ENCODE results near the gene IL1R2.

IL1R2 gene

DNA sequence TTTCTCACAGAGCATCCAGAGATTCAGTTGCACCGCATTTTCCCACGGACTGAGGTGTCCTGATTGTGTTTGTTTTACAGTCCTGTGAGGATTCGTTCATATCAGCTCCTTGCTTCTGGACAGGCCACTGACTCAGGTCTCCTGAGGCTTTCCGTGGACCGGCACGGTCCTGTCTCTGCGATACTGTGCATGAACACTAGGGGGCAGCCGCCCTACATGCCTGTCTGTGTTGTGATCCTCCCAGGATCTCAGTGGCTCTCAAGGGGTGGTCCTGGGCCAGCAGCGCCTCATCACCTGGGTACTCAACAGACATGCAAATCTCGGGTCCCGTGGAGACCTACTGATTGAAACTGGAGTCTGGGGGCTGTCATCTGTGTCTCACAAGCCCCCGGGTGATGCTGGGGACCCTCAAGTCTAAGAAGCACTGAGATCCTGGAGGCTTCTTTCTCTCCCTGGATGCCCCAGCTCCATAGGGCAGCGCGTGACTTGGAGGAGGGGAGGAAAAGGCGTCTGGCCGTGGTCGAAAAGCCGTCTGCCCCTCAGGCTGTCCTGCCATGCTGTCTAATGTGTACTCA is 28.9 kb downstream of the IL1R2 start:
- DNase-seq (ENCODE audit: low read depth, low spot score), result peak; percentile 71

DNA sequence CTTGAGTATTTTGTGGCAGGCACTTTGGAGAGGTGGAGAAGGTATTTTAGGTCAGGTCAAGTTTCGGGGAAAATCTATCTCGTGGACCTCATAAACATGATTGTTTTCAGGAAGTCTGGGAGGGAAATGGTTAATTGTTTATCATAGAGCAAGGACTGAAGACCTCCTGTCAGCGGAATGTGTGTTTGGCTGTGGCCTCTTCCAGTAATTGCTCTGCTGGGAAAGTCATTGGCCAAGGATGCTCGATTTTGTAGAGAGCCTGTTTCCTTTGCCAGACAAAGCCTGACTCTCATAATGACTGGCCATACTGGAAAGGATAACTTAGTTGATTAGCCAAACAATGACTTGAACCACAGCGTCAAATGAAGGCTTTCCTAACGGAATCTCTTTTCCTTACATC is 30.0 kb downstream of the IL1R2 start:
- no peak for DNase-seq (ENCODE audit: low read depth, low spot score)

- DNase-seq (ENCODE audit: low read depth, low spot score), result no peak
These were observed 31.3 kb downstream of the IL1R2 start for GRCh38 chr2:102022884-102023539.

GRCh38 chr2:102024410-102024809 is 32.6 kb downstream of the IL1R2 start:
- DNase-seq (ENCODE audit: low read depth, low spot score), result no peak

- no peak for DNase-seq (ENCODE audit: low read depth, low spot score)
These were observed 33.3 kb downstream of the IL1R2 start for GRCh38 chr2:102025016-102025501.

DNA sequence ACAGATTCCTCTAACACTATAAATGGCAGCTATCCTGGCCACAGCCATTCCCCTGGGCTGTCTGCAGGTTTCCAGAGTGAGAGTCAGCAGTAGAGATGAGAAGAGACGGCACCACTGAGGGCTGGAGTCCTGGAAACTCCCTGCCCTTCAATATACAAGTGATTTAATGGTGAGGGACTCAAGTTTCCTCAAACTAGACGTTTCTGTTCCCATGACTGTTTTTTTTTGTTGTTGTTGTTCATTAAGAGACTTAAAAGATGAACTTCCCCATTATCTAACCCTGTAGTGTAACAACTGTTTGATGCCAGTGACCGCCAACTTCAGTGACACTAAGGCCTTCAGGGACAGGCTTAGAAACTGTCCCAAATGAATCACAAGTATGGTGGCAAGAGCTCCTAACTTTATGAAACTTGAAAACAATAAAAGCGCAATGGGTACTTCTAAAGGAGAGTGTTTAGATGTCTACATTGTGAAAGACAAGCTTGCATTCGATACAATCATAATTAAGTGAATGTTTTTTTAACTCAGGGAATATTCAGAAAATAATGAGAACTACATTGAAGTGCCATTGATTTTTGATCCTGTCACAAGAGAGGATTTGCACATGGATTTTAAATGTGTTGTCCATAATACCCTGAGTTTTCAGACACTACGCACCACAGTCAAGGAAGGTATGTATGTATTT is 34.0 kb downstream of the IL1R2 start:
- no peak for DNase-seq (ENCODE audit: low read depth, low spot score)

DNA sequence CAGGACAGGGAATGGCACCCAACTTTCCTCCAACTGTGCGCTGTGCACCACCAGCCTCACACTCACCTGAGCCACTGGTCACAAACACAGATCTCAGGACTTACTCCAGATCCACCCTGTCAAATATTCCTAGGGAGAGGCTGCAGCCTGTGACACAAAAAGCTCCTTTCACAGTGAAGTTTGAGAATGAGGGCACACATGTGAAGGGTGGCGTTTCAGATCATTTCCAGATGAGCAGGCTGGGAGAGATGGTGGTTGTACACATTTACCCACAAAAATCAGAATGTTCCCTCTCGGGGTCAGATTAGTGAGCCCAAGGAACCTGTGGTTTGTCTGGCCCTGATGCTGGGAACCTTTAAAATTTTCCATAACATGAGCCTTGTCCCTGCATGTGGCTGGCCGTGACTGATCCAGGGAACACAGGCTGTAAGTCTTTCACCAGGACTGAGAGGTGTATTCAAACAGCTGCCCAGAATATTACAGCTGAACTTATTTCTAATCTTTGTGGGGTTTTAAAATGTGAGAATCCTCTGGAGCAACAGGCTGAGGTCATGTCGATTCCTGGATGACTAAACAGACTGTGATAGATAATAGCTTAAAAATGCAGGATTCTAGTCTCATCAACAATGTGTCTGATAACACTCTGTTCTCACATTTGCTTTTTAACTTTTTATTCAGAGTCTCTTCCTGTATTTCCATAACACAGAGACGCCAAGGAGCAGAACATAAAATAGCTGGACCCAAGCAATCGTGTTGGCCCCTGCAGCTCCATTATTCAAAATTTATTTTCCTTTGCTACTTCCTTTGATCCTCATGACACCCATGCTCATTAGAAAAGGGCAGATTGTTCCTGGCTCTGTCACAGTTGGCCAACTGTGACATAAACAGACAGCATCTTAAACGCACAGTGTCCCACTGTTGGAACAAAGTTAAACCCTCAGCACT is 35.5 kb downstream of the IL1R2 start:
- DNase-seq (ENCODE audit: low read depth, low spot score), result no peak

DNA sequence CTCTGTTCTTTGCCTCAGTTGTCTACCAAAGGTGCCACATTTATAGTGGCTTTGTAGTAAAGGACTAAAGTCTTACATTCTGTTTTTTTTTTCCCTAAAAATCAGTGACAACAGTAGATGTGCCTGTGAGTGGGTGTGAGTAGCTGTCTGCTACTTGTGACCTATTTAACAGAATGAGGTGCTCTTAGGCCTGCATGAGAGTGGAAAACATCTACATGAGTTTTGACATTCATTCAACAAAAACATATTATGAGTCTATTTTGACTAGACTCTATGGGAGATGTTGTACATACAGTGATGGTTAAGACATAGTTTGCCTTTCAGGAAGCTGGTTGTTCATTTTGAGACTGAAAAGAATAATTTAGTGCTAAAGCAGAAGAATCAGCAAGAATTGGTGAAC is 36.7 kb downstream of the IL1R2 start:
- DNase-seq (ENCODE audit: low read depth, low spot score), result no peak

GRCh38 chr2:102029405-102029804 is 37.6 kb downstream of the IL1R2 start:
- no peak for DNase-seq (ENCODE audit: low read depth, low spot score)

GRCh38 chr2:102029952-102030351 is 38.2 kb downstream of the IL1R2 start:
- no peak for DNase-seq (ENCODE audit: low read depth, low spot score)

DNA sequence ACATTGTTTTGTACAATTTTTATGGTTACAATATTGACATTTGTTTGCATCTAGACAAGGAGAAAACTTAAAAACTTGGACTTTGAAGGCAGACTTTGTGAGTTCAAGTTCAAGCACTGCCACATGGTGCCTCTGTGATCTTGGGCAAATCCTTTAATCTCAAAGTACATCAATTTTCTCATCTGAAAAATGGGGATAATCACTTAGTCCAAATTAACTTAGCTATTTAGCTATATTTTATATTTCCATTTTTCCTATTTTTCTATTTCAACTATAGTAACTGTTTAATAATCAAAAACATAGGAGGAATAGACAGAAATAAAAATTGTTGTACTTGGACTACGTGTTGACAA is 38.7 kb downstream of the IL1R2 start:
- DNase-seq (ENCODE audit: low read depth, low spot score), result no peak

DNA sequence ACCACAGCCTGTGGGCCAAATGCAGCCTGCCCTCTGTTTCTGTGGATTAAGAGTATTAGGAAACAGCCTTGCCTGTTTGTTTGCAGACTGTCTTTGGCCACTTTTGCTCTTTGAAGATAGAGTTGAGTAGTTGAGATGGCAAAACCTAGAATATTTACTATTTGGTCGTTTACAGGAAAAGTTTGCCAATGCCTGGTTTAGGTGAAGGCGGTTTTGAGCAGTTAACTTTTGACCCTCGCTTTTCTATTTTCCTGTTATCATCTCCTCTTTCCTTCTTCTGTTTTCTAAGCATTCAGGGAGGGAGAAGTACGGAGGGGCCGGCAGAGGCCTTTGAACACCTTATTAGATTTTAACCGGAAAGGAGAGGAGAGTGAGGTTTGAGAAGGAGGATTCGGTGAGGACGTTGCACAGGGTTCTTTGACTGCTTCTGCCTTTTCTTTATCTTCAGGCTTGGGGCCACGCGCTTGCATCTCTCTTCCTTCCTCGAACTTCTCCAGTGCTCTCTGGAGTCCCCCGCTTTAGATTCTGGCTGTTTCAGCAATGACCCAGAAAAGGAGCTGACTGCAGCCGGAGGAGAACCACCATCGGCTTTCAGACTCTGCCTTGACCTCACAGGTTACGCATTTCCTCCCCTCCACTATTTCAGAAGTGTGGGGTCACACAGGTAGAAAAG is 39.2 kb downstream of the IL1R2 start:
- no peak for DNase-seq (ENCODE audit: low read depth, low spot score)

DNA sequence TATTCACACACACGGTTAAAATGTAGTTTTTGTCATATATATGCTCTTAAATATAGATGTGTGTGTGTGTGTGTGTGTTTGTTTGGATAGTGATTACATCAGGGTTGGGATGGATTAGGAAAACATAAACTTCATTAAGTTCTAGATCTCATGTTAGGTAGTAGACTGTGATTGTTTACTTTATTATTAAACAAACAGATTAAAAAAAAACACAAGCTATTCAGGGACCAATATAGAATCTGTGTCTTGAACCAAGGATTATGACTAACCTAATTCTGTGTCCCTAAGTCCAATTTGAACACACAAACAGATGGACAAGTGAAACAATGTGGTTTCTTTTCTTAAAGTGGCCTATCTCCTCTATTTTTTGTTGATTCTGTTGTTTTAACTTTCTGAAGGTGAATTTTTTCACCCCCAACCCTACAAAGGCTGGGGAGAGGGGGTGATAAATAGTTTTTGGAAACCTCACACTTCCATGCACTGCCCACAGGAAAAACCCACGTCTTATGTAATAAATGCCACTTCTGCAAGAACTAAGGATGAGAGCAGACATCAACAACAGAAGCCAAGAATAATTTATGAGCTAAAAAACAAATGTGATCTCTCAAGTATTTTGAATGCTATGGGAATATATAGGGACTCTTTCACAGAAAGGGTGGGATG is 40.7 kb downstream of the IL1R2 start:
- no peak for DNase-seq (ENCODE audit: low read depth, low spot score)

GRCh38 chr2:102033031-102033749 is 41.4 kb downstream of the IL1R2 start:
- DNase-seq (ENCODE audit: low read depth, low spot score), result peak; percentile 73

DNA sequence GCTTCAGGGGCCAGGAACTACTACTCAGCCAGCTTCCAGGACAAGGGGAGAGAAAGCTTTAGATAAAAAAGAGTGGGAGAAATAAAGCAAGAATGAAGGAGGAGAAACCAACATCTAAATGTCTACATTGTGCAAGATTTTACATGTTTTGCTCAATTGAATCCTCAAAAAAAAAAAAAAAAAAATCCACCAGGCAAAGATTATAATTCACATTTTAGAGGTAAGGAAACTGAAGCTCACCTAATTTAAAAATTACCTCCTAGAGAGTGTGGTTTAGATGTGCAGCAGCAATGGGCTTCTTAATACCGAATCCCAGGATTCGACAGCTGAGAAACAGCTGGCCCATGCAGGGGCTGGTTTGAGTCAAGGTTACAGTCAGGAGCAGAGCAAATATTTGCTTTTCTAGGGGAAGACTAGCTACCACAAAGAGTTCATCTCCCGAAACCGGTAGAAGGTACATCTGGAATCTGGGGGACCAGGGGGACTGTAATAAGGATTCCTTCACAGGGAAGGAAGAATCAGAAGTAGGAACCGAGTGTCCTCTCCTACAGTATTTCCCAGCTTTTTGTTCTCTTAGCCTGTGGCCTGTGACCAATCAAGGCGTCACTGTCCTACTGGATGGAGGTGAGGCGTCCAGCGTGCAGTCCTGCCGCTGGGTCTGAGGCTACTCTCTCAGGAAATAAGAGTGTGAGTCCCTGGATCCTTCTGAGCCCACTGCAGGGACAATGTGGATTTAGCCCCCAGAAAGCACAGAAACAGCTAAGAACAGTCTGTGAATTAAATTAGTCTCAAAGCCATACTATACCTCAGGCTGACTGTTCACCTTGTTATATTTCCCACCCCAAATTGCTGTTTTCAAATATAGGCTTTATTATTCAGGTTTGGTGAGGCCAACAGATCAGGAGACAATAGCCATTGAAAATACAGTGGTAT is 42.3 kb downstream of the IL1R2 start:
- DNase-seq (ENCODE audit: low read depth, low spot score), result no peak

DNA sequence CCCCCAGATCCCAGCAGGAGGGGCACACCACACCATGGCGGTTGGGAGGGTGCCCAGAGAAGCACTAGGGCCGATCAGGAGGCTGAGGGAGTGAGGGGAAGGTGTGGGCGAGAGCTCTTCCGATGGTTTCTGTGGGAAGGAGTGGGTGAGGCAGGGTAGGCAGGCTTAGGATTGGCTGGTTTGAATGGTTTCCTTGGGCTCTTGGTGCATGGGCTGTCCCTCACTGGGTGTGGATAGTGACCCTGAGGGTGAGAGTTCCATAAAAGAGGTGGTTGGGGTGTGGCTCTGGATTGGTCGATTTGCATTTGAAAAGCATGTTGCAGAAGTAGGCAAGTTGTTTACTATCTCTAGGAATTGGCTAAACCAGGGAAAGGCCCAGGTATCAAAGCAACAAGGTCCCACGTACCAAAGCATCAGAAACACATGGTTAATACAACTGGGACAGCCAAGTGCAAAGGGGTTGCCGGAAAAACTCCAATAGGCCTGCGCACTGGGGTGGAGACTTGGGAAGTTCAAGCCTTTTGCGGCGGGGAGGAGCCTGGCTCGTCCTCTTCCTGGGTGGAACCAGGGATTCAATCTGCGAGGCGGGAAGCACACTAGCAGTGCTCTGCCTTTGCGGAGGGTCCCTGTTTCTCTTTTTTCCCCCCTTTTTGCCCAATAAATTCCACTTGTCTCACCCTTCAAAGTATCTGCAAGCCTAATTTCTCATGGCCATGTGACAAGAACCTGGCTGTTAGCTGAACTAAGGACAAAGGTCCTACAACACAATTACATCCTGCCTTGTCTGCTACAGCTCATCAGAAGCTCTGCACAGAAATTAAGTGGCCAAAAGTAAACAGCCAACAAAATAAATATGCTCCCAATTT is 43.2 kb downstream of the IL1R2 start:
- no peak for DNase-seq (ENCODE audit: low read depth, low spot score)

GRCh38 chr2:102037681-102038080 is 45.9 kb downstream of the IL1R2 start:
- DNase-seq (ENCODE audit: low read depth, low spot score), result no peak

DNA sequence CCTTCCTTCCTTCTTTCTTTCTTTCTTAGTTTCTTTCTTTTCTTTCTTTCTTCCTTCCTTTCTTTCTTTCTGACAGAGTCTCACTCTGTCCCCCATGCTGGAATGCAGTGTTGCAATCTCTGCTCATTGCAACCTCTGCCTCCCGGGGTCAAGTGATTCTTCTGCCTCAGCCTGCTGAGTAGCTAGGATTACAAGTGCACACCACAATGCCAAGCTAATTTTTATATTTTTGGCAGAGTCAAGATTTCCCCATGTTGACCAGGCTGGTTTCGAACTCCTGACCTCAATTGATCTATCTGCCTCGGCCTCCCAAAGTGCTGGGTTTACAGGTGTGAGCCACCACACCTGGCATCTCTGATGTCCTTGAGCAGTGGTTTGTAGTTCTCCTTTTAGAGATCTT is 48.5 kb downstream of the IL1R2 start:
- no peak for DNase-seq (ENCODE audit: low read depth, low spot score)
